Activated naive CD4-positive, alpha-beta T cell treated with anti-CD3 and anti-CD28 coated beads for 36 hours (primary cell): ENCODE data around the gene TUBA4B. TPM values are rescaled to one million over a fixed set of nuclear protein-coding genes. Genes with fewer than 3 reads are reported as not detected.
"Not testable (repeated sequence)": the region's sequence is repeated elsewhere in the genome, so short reads cannot be mapped to it uniquely, and the experiment has no call there.

Experiments used
- CTCF ChIA-PET: fragments of 350-600 bp; sonication (Branson Sonifier 250); formaldehyde crosslinking; loops from one replicate; lab custom pipeline; 2021; ENCODE audit warnings: antibody characterized with exemption; lab: Charles Lee
- DNase-seq: peaks from one replicate; pipeline ENCODE4 v3.0.0-alpha.2; 2020
- H3K27ac Mint-ChIP-seq: one replicate; pipeline ENCODE4 v1.8.0; 2021; ENCODE audit warnings: mild to moderate bottlenecking, mixed read lengths
- H3K27me3 Mint-ChIP-seq: one replicate; pipeline ENCODE4 v1.8.0; 2021; ENCODE audit warnings: low read depth, mixed read lengths
- H3K36me3 Mint-ChIP-seq: one replicate; pipeline ENCODE4 v1.8.0; 2021; ENCODE audit warnings: low read depth, mixed read lengths
- H3K4me1 Mint-ChIP-seq: one replicate; pipeline ENCODE4 v1.8.0; 2021; ENCODE audit warnings: low read depth, mixed read lengths
- H3K4me3 Mint-ChIP-seq: one replicate; pipeline ENCODE4 v1.8.0; 2021; ENCODE audit warnings: mild to moderate bottlenecking, moderate library complexity, mixed read lengths
- H3K9me3 Mint-ChIP-seq: one replicate; pipeline ENCODE4 v1.8.0; 2021; ENCODE audit warnings: mixed read lengths
- intact Hi-C: fragments of 100-400 bp; cut with micrococcal nuclease; formaldehyde crosslinking; loops from one replicate; pipeline ENCODE4 v1.15.1; 2023
- total RNA-seq, 2 experiments: library from RNA; stranded (reverse); gene quantifications; one replicate each; pipeline ENCODE4 v1.2.3, GENCODE V29; 2021

The TUBA4B gene
- total RNA-seq, 2 experiments from 2014 or later, result not detected

GRCh38 chr2:219280651-219281050, 27.6 kb downstream of the TUBA4B start:
- Mint-ChIP-seq H3K4me1 (peaks cover 39% of the 10 kb centered on the region), H3K4me3 (peak overlapping the region; percentile 92), H3K9me3 (no peaks in the 10 kb centered on the region), H3K27me3 (no peaks in the 10 kb centered on the region), H3K36me3 (peaks cover 7% of the 10 kb centered on the region), H3K27ac (peak overlapping the region; percentile 90)
- CTCF ChIA-PET, result interaction anchor here (0.8 to 10.6 kb wide), 5 partner anchors 13 to 121 kb away, joined by 3 to 196 read pairs (median 5); no protein-coding TSS in a partner anchor
- no peak for DNase-seq
- intact Hi-C loops, result no loop called here

- H3K4me1 Mint-ChIP-seq, result peaks cover 39% of the 10 kb centered on the region
- intact Hi-C loops, result no loop called here
Measured at GRCh38 chr2:219281588-219281987, 28.5 kb downstream of the TUBA4B start.

GRCh38 chr2:219282375-219282774, 29.3 kb downstream of the TUBA4B start:
- CTCF ChIA-PET, result interaction anchor here (0.9 to 10.6 kb wide), 5 partner anchors 11 to 123 kb away, joined by 3 to 196 read pairs (median 6); no protein-coding TSS in a partner anchor
- intact Hi-C loops, result no loop called here
- H3K9me3 Mint-ChIP-seq, result no peaks in the 10 kb centered on the region
- no peaks in the 10 kb centered on the region for H3K27me3 Mint-ChIP-seq
- H3K27ac Mint-ChIP-seq, result no peak overlapping the region
- H3K36me3 Mint-ChIP-seq, result peaks cover 8% of the 10 kb centered on the region
- DNase-seq, result no peak
- H3K4me3 Mint-ChIP-seq, result no peak overlapping the region
- peaks cover 38% of the 10 kb centered on the region for H3K4me1 Mint-ChIP-seq

More at GRCh38 chr2:219281588-219281987, 28.5 kb downstream of the TUBA4B start:
- Mint-ChIP-seq H3K36me3 (peaks cover 7% of the 10 kb centered on the region), H3K4me3 (no peak overlapping the region), H3K27me3 (no peaks in the 10 kb centered on the region), H3K9me3 (no peaks in the 10 kb centered on the region), H3K27ac (no peak overlapping the region)
- CTCF ChIA-PET, result interaction anchor here (1.5 to 10.6 kb wide), 5 partner anchors 12 to 122 kb away, joined by 3 to 196 read pairs (median 6); no protein-coding TSS in a partner anchor
- no peak for DNase-seq

GRCh38 chr2:219282943-219283581, 30.0 kb downstream of the TUBA4B start:
- no peak overlapping the region for H3K4me3 Mint-ChIP-seq
- intact Hi-C loops, result no loop called here
- H3K27me3 Mint-ChIP-seq, result no peaks in the 10 kb centered on the region
- peaks cover 31% of the 10 kb centered on the region for H3K4me1 Mint-ChIP-seq
- H3K9me3 Mint-ChIP-seq, result no peaks in the 10 kb centered on the region
- peaks cover 8% of the 10 kb centered on the region for H3K36me3 Mint-ChIP-seq
- DNase-seq, result no peak
- CTCF ChIA-PET, result interaction anchor here (1.5 to 10.6 kb wide), 4 partner anchors 10 to 123 kb away, joined by 3 to 196 read pairs (median 32); no protein-coding TSS in a partner anchor
- peak overlapping the region; percentile 27 for H3K27ac Mint-ChIP-seq

- no peak for DNase-seq
- Mint-ChIP-seq H3K9me3 (no peaks in the 10 kb centered on the region), H3K27me3 (no peaks in the 10 kb centered on the region), H3K36me3 (peaks cover 8% of the 10 kb centered on the region), H3K4me3 (no peak overlapping the region), H3K27ac (no peak overlapping the region), H3K4me1 (peaks cover 21% of the 10 kb centered on the region)
- CTCF ChIA-PET, result interaction anchor here (0.5 to 10.6 kb wide), 4 partner anchors 8 to 146 kb away, joined by 3 to 196 read pairs (median 6); no protein-coding TSS in a partner anchor
- intact Hi-C loops, result no loop called here
Measured at GRCh38 chr2:219284501-219285372, 31.7 kb downstream of the TUBA4B start.

GRCh38 chr2:219285373-219285735, 32.3 kb downstream of the TUBA4B start:
- CTCF ChIA-PET, result interaction anchor here (1.5 to 10.6 kb wide), 2 partner anchors 8 kb away, joined by 6 to 196 read pairs; no protein-coding TSS in a partner anchor
- DNase-seq, result no peak
- no peaks in the 10 kb centered on the region for H3K9me3 Mint-ChIP-seq
- no peak overlapping the region for H3K27ac Mint-ChIP-seq
- intact Hi-C loops, result no loop called here
- H3K36me3 Mint-ChIP-seq, result peaks cover 8% of the 10 kb centered on the region
- H3K4me3 Mint-ChIP-seq, result no peak overlapping the region
- peaks cover 15% of the 10 kb centered on the region for H3K4me1 Mint-ChIP-seq
- H3K27me3 Mint-ChIP-seq, result no peaks in the 10 kb centered on the region

- Mint-ChIP-seq H3K27ac (no peak overlapping the region), H3K27me3 (no peaks in the 10 kb centered on the region), H3K36me3 (peaks cover 8% of the 10 kb centered on the region), H3K4me3 (no peak overlapping the region), H3K4me1 (peaks cover 10% of the 10 kb centered on the region), H3K9me3 (no peaks in the 10 kb centered on the region)
- CTCF ChIA-PET, result interaction anchor here (1.1 to 10.6 kb wide), 3 partner anchors 7 to 9 kb away, joined by 3 to 196 read pairs (median 6); no protein-coding TSS in a partner anchor
- intact Hi-C loops, result no loop called here
- no peak for DNase-seq
Measured at GRCh38 chr2:219285894-219286425, 32.9 kb downstream of the TUBA4B start.

GRCh38 chr2:219286436-219287115, 33.5 kb downstream of the TUBA4B start:
- H3K4me3 Mint-ChIP-seq, result no peak overlapping the region
- DNase-seq, result no peak
- H3K27me3 Mint-ChIP-seq, result no peaks in the 10 kb centered on the region
- no peaks in the 10 kb centered on the region for H3K9me3 Mint-ChIP-seq
- CTCF ChIA-PET, result interaction anchor here (1.1 to 10.6 kb wide), 2 partner anchors 7 to 9 kb away, joined by 3 to 196 read pairs; no protein-coding TSS in a partner anchor
- peaks cover 4% of the 10 kb centered on the region for H3K4me1 Mint-ChIP-seq
- intact Hi-C loops, result no loop called here
- H3K36me3 Mint-ChIP-seq, result peaks cover 8% of the 10 kb centered on the region
- peak overlapping the region; percentile 13 for H3K27ac Mint-ChIP-seq

- DNase-seq, H3K9me3 Mint-ChIP-seq, H3K4me3 Mint-ChIP-seq, H3K27ac Mint-ChIP-seq, H3K36me3 Mint-ChIP-seq, intact Hi-C loops, H3K27me3 Mint-ChIP-seq, H3K4me1 Mint-ChIP-seq: not testable (repeated sequence)
- CTCF ChIA-PET, result interaction anchor here (1.1 kb wide), 1 partner anchor 9 kb away, joined by 3 read pairs; no protein-coding TSS in a partner anchor
Measured at GRCh38 chr2:219287116-219287440, 34.0 kb downstream of the TUBA4B start.

- Mint-ChIP-seq H3K36me3 (peaks cover 8% of the 10 kb centered on the region), H3K27ac (no peak overlapping the region), H3K4me3 (no peak overlapping the region), H3K4me1 (peaks cover 2% of the 10 kb centered on the region), H3K27me3 (no peaks in the 10 kb centered on the region), H3K9me3 (no peaks in the 10 kb centered on the region)
- CTCF ChIA-PET, result no interaction called here
- intact Hi-C loops, result no loop called here
- no peak for DNase-seq
Measured at GRCh38 chr2:219287580-219288265, 34.7 kb downstream of the TUBA4B start.

GRCh38 chr2:219289195-219289536, 36.1 kb downstream of the TUBA4B start:
- H3K9me3 Mint-ChIP-seq, result no peaks in the 10 kb centered on the region
- no peak for DNase-seq
- intact Hi-C loops, result no loop called here
- no peak overlapping the region for H3K27ac Mint-ChIP-seq
- no peaks in the 10 kb centered on the region for H3K27me3 Mint-ChIP-seq
- peaks cover 4% of the 10 kb centered on the region for H3K36me3 Mint-ChIP-seq
- no peak overlapping the region for H3K4me3 Mint-ChIP-seq
- CTCF ChIA-PET, result no interaction called here
- peaks cover 5% of the 10 kb centered on the region for H3K4me1 Mint-ChIP-seq
